HFFc6 (cell line): ENCODE results near the gene ZMPSTE24. TPM values are rescaled to one million over a fixed set of nuclear protein-coding genes. Genes with fewer than 3 reads are reported as not detected.

Source experiments
- DNase-seq: peaks from one replicate; pipeline ENCODE4 v3.0.0-alpha.2; 2018
- H3K27ac Mint-ChIP-seq: 2 replicates; pipeline ENCODE4 v1.8.0; 2020; ENCODE audit warnings: mild to moderate bottlenecking, mixed read lengths
- H3K27me3 Mint-ChIP-seq: 2 replicates; pipeline ENCODE4 v1.8.0; 2021; ENCODE audit warnings: mild to moderate bottlenecking, moderate library complexity, mixed read lengths; ENCODE audit not compliant: insufficient read depth
- H3K36me3 Mint-ChIP-seq: 2 replicates; pipeline ENCODE4 v1.8.0; 2021; ENCODE audit warnings: low read depth, mixed read lengths
- H3K4me1 Mint-ChIP-seq: 2 replicates; pipeline ENCODE4 v1.8.0; 2020; ENCODE audit warnings: low read depth, mixed read lengths
- H3K4me3 Mint-ChIP-seq: 2 replicates; pipeline ENCODE4 v1.8.0; 2020; ENCODE audit warnings: mild to moderate bottlenecking, moderate library complexity, mixed read lengths
- H3K9me3 Mint-ChIP-seq: 2 replicates; pipeline ENCODE4 v1.8.0; 2020; ENCODE audit warnings: mild to moderate bottlenecking, mixed read lengths
- total RNA-seq, 6 experiments: library from RNA; stranded (reverse); fragmentation: NEBNext Ultra II Directional; extraction: Animal tissue kit (Norgen Biotek cat#: 25700); gene quantifications; 2 replicates in 1 of 6; 3 replicates in 5 of 6; pipeline ENCODE4 v1.2.3, GENCODE V29; 2021
- TF ChIP-seq, protein P1 (sequence below): fragments of 200-600 bp; sonication (generic); IDR thresholded peaks from 2 replicates; pipeline ENCODE4 v1.5.0; 2021; ENCODE audit warnings: antibody characterized with exemption, mild to moderate bottlenecking

Gene ZMPSTE24
- total RNA-seq, 6 experiments from 2014 or later, result 66.4 to 79.3 (median 78.3) TPM

DNA sequence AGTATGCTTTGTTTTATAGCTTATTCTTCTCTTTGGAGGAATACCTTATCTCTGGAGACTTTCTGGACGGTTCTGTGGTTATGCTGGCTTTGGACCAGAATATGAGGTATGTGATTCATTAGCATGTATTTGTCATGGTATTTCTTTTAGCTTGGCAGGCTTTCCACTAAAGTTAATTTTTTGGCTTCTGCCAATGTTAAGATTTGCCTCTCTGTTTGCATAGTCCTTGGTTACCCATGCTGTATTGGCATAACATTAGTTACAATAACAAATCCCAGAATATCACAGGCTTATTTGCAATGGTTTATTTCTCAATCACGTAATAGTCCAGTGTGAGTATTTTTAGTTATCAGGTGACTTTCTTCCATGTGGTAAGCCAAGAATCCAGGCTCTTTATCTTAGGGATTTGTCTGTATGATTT is 9.7 kb downstream of the ZMPSTE24 start:
- Mint-ChIP-seq H3K9me3 (no peaks in the 10 kb centered on the region), H3K4me3 (peak overlapping the region; percentile 69), H3K27me3 (no peaks in the 10 kb centered on the region), H3K4me1 (peaks cover 51% of the 10 kb centered on the region), H3K27ac (peak overlapping the region; percentile 97), H3K36me3 (peaks cover 40% of the 10 kb centered on the region)
- DNase-seq, result peak; percentile 99
- TF ChIP-seq, protein P1, sequence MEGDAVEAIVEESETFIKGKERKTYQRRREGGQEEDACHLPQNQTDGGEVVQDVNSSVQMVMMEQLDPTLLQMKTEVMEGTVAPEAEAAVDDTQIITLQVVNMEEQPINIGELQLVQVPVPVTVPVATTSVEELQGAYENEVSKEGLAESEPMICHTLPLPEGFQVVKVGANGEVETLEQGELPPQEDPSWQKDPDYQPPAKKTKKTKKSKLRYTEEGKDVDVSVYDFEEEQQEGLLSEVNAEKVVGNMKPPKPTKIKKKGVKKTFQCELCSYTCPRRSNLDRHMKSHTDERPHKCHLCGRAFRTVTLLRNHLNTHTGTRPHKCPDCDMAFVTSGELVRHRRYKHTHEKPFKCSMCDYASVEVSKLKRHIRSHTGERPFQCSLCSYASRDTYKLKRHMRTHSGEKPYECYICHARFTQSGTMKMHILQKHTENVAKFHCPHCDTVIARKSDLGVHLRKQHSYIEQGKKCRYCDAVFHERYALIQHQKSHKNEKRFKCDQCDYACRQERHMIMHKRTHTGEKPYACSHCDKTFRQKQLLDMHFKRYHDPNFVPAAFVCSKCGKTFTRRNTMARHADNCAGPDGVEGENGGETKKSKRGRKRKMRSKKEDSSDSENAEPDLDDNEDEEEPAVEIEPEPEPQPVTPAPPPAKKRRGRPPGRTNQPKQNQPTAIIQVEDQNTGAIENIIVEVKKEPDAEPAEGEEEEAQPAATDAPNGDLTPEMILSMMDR, result no peak

GRCh38 chr1:40268211-40268610 is 10.2 kb downstream of the ZMPSTE24 start:
- Mint-ChIP-seq H3K27me3 (no peaks in the 10 kb centered on the region), H3K9me3 (no peaks in the 10 kb centered on the region), H3K27ac (peak overlapping the region; percentile 97), H3K4me3 (peak overlapping the region; percentile 69), H3K36me3 (peaks cover 40% of the 10 kb centered on the region), H3K4me1 (peaks cover 46% of the 10 kb centered on the region)
- no peak for DNase-seq
- TF ChIP-seq, protein P1, result no peak

GRCh38 chr1:40270152-40270834 is 12.3 kb downstream of the ZMPSTE24 start:
- peaks cover 44% of the 10 kb centered on the region for H3K36me3 Mint-ChIP-seq
- DNase-seq, result peak; percentile 54
- TF ChIP-seq, protein P1, result no peak
- peak overlapping the region; percentile 82 for H3K27ac Mint-ChIP-seq
- H3K9me3 Mint-ChIP-seq, result no peaks in the 10 kb centered on the region
- H3K4me1 Mint-ChIP-seq, result peaks cover 40% of the 10 kb centered on the region
- no peaks in the 10 kb centered on the region for H3K27me3 Mint-ChIP-seq
- 0 out of 2 replicates have a peak overlapping the region, but pooled peaks have one; percentile 6 for H3K4me3 Mint-ChIP-seq

GRCh38 chr1:40272653-40273213 is 14.7 kb downstream of the ZMPSTE24 start:
- no peak for DNase-seq
- Mint-ChIP-seq H3K27ac (no peak overlapping the region), H3K4me3 (no peak overlapping the region), H3K27me3 (no peaks in the 10 kb centered on the region), H3K9me3 (no peaks in the 10 kb centered on the region), H3K36me3 (peaks cover 50% of the 10 kb centered on the region), H3K4me1 (peaks cover 20% of the 10 kb centered on the region)
- TF ChIP-seq, protein P1, result no peak

DNA sequence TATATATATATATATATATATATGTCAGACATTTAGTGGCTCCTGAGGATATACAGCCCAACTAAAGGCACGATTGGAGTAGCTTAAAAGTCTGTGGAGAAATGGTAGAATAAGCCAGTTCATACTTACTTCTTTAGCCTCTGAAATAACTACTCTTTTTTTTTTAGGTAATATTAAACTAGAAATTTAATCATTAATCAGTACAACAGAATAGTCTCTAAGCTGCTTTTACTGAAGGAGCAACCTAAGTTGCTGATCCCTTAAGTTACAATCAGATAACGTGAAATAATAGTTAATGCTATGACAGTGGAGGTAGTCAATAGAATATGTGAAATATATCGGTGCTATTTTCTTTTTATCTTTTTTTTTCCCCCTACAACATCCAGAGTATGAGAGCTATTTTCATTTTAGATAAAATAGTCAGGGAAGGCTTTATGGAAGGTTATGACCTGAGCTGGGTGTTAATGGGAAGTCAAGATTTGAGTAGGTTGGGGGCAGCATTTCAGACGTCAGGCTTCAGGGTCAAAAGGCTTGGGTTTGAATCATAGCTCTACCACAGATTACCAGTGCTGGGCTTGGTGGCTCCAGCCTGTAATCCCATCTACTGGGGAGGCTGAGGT is 15.6 kb downstream of the ZMPSTE24 start:
- DNase-seq, result no peak
- Mint-ChIP-seq H3K27ac (no peak overlapping the region), H3K36me3 (peaks cover 46% of the 10 kb centered on the region), H3K9me3 (no peaks in the 10 kb centered on the region), H3K27me3 (no peaks in the 10 kb centered on the region), H3K4me1 (peaks cover 13% of the 10 kb centered on the region), H3K4me3 (no peak overlapping the region)
- TF ChIP-seq, protein P1, result no peak
